ENCODE results near the gene CD79A.
"Not testable (repeated sequence)": the region's sequence is repeated elsewhere in the genome, so short reads cannot be mapped to it uniquely, and the experiment has no call there.

The CD79A gene

GRCh38 chr19:41910240-41910991 is 33.3 kb downstream of the CD79A start:
- no peak for DNase-seq (ENCODE audit: low read depth)
- TF ChIP-seq CTCF (conservative IDR thresholded peaks at IDR 0.05; ENCODE audit: low read depth, low read length), result no peak
- H3K4me3 ChIP-seq (ENCODE audit: low read depth, low read length), result no peak overlapping the region

- no peak for TF ChIP-seq CTCF (conservative IDR thresholded peaks at IDR 0.05; ENCODE audit: low read depth, low read length)
- no peak overlapping the region for H3K4me3 ChIP-seq (ENCODE audit: low read depth, low read length)
- no peak for DNase-seq (ENCODE audit: low read depth)
Measured at GRCh38 chr19:41910992-41911888, 34.2 kb downstream of the CD79A start.

- DNase-seq (ENCODE audit: low read depth), result no peak
- H3K4me3 ChIP-seq (ENCODE audit: low read depth, low read length), result no peak overlapping the region
- no peak for TF ChIP-seq CTCF (conservative IDR thresholded peaks at IDR 0.05; ENCODE audit: low read depth, low read length)
Measured at GRCh38 chr19:41911889-41912731, 35.0 kb downstream of the CD79A start.

GRCh38 chr19:41912899-41913537 is 35.9 kb downstream of the CD79A start:
- no peak overlapping the region for H3K4me3 ChIP-seq (ENCODE audit: low read depth, low read length)
- DNase-seq (ENCODE audit: low read depth), result no peak
- no peak for TF ChIP-seq CTCF (conservative IDR thresholded peaks at IDR 0.05; ENCODE audit: low read depth, low read length)

- TF ChIP-seq CTCF (conservative IDR thresholded peaks at IDR 0.05; ENCODE audit: low read depth, low read length), result no peak
- no peak for DNase-seq (ENCODE audit: low read depth)
- H3K4me3 ChIP-seq (ENCODE audit: low read depth, low read length), result no peak overlapping the region
Measured at GRCh38 chr19:41913538-41914423, 36.7 kb downstream of the CD79A start.

- H3K4me3 ChIP-seq (ENCODE audit: low read depth, low read length); DNase-seq (ENCODE audit: low read depth): not testable (repeated sequence)
Measured at GRCh38 chr19:41914424-41914834, 37.4 kb downstream of the CD79A start.
